ENCODE measurements around the gene CD53.

DNA sequence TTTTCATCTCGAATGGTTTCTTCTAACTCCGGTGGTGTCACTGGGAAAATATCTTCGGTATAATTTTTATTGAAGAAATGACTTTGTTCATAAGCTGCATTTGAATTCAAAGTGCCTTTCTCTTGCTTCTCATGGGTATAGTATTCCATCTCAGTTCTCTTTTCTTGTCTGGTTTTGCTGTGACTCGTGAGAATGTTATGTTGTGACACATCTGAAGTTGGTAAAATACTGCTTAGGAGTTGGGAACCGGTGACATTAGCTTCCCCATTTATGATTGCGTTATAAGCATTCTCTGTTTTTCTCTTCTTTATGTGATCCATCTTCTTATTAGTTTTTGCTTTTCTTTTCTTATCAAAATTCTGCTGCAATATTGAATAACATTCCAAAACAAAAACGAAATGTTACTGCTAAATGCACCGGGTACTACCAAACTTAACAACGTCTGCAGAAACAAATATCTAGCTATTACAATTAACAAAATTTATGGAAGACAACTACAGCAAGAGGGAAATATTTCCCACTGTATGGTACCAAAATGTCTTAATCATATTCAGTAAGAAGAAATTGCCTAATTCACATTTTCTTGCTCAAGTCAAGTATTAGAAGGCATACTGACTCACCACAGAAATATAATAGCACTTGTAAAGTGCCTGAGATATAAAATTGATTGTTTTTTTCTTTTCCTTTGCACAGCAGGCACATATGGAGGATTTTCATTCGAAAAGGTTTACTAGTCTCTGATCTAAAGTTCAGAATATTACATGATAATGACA is 75.3 kb downstream of the CD53 start:
- no peak for TF ChIP-seq CTCF (IDR thresholded peaks at IDR 0.05)
- TF ChIP-seq POLR2A (IDR thresholded peaks at IDR 0.05): no peak
- no peak for TF ChIP-seq POLR2AphosphoS5 (IDR thresholded peaks at IDR 0.05)
